GM21737 (cell line): ENCODE data around the gene PRKCE.

Experiments
- ATAC-seq: cut with Tn5 transposase; IDR thresholded peaks from one replicate; pipeline ENCODE4 v1.9.1; 2021; ENCODE audit warnings: mild to moderate bottlenecking, moderate library complexity; ENCODE audit not compliant: unreplicated experiment

Gene PRKCE

GRCh38 chr2:46025676-46026075, 374.2 kb downstream of the PRKCE start:
- ATAC-seq: no peak

GRCh38 chr2:46026431-46026830, 375.0 kb downstream of the PRKCE start:
- ATAC-seq: no peak

- no peak for ATAC-seq
Measured at GRCh38 chr2:46029332-46029811, 377.9 kb downstream of the PRKCE start.

GRCh38 chr2:46030330-46030729, 378.9 kb downstream of the PRKCE start:
- no peak for ATAC-seq

- ATAC-seq: no peak
Measured at GRCh38 chr2:46032161-46032813, 380.8 kb downstream of the PRKCE start.

GRCh38 chr2:46032996-46033395, 381.5 kb downstream of the PRKCE start:
- no peak for ATAC-seq

GRCh38 chr2:46034535-46034934, 383.1 kb downstream of the PRKCE start:
- ATAC-seq: no peak

- ATAC-seq: no peak
Measured at GRCh38 chr2:46036929-46037328, 385.5 kb downstream of the PRKCE start.

- ATAC-seq: no peak
Measured at GRCh38 chr2:46039543-46040303, 388.2 kb downstream of the PRKCE start.

- no peak for ATAC-seq
Measured at GRCh38 chr2:46040563-46041155, 389.2 kb downstream of the PRKCE start.

- no peak for ATAC-seq
Measured at GRCh38 chr2:46041434-46041833, 390.0 kb downstream of the PRKCE start.

- ATAC-seq: no peak
Measured at GRCh38 chr2:46042207-46042637, 390.7 kb downstream of the PRKCE start.

GRCh38 chr2:46042711-46043110, 391.2 kb downstream of the PRKCE start:
- no peak for ATAC-seq

- ATAC-seq: no peak
Measured at GRCh38 chr2:46045888-46046287, 394.4 kb downstream of the PRKCE start.

GRCh38 chr2:46047290-46047689, 395.8 kb downstream of the PRKCE start:
- no peak for ATAC-seq

- ATAC-seq: no peak
Measured at GRCh38 chr2:46048693-46049092, 397.2 kb downstream of the PRKCE start.

- no peak for ATAC-seq
Measured at GRCh38 chr2:46050027-46050426, 398.6 kb downstream of the PRKCE start.

- ATAC-seq: no peak
Measured at GRCh38 chr2:46050489-46050888, 399.0 kb downstream of the PRKCE start.

GRCh38 chr2:46051085-46051484, 399.6 kb downstream of the PRKCE start:
- ATAC-seq: no peak

- no peak for ATAC-seq
Measured at GRCh38 chr2:46053564-46053963, 402.1 kb downstream of the PRKCE start.

- no peak for ATAC-seq
Measured at GRCh38 chr2:46056541-46056940, 405.1 kb downstream of the PRKCE start.

- ATAC-seq: no peak
Measured at GRCh38 chr2:46058140-46058539, 406.7 kb downstream of the PRKCE start.
